ENCODE measurements around the gene HOXB7. TPM values are rescaled to one million over a fixed set of nuclear protein-coding genes. Genes with fewer than 3 reads are reported as not detected.

HOXB7 gene
- total RNA-seq, 4 donors from 2014 or later = 2.3 to 11.1 (median 5.2) TPM

GRCh38 chr17:48567646-48568354, 43.0 kb downstream of the HOXB7 start:
- TF ChIP-seq, protein P1, sequence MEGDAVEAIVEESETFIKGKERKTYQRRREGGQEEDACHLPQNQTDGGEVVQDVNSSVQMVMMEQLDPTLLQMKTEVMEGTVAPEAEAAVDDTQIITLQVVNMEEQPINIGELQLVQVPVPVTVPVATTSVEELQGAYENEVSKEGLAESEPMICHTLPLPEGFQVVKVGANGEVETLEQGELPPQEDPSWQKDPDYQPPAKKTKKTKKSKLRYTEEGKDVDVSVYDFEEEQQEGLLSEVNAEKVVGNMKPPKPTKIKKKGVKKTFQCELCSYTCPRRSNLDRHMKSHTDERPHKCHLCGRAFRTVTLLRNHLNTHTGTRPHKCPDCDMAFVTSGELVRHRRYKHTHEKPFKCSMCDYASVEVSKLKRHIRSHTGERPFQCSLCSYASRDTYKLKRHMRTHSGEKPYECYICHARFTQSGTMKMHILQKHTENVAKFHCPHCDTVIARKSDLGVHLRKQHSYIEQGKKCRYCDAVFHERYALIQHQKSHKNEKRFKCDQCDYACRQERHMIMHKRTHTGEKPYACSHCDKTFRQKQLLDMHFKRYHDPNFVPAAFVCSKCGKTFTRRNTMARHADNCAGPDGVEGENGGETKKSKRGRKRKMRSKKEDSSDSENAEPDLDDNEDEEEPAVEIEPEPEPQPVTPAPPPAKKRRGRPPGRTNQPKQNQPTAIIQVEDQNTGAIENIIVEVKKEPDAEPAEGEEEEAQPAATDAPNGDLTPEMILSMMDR (IDR thresholded peaks at IDR 0.05; ENCODE audit: low read depth) = no peak

- TF ChIP-seq, protein P1 (IDR thresholded peaks at IDR 0.05; ENCODE audit: low read depth) = no peak
These were observed 43.6 kb downstream of the HOXB7 start for GRCh38 chr17:48567209-48567608.

GRCh38 chr17:48566717-48567116, 44.1 kb downstream of the HOXB7 start:
- TF ChIP-seq, protein P1 (IDR thresholded peaks at IDR 0.05; ENCODE audit: low read depth) = no peak

- TF ChIP-seq, protein P1 (IDR thresholded peaks at IDR 0.05; ENCODE audit: low read depth) = no peak
These were observed 44.7 kb downstream of the HOXB7 start for GRCh38 chr17:48565925-48566710.

- TF ChIP-seq, protein P1 (IDR thresholded peaks at IDR 0.05; ENCODE audit: low read depth) = no peak
These were observed 45.7 kb downstream of the HOXB7 start for GRCh38 chr17:48565022-48565554.

DNA sequence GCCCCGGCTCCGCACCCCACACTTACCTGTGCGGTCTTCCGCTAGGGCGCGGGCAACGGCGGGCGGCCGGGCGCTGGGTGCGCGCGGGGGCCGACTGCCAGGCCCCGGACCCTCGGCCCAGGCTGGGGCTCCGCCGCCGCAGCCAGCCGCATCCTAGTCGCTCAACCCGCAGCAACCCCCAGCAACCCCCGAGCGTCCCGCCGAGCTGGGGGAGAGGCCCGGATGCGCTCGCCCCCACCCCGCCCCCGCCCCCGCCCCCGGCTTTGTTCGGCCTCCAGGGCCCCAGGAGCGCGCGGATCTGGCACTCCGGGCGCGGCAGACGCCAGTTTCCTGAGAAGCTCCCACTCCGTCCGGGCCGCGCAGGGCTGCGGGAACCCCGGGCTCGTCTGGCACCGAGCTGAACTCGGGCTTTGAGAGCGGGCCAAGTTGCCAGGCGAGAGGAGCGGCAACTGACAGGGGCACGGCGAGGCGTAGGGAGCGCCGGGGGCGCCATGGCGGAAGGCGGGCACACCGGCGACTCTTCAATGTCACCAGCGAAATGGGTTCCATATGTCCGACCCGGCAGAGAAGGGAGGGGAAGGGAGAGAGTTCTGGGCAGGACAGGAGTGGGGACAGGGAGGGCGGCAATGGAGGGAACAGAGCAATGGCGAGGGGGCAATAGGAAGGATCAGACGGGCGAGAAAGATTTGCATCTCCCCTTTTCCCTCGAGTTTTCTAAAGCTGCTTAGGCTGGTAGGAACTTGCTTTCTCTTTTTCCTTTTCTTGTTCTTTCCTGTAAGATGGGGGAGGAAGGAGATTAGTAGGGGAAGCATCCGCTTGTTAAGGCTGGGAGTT, 46.4 kb downstream of the HOXB7 start:
- TF ChIP-seq, protein P1 (IDR thresholded peaks at IDR 0.05; ENCODE audit: low read depth) = no peak

All from subcutaneous adipose tissue (tissue), 4 donors.